ENCODE data around the gene THBD. TPM values are rescaled to one million over a fixed set of nuclear protein-coding genes. Genes with fewer than 3 reads are reported as not detected.

The THBD gene
- total RNA-seq, 1 experiment from 2014 or later: not detected

DNA sequence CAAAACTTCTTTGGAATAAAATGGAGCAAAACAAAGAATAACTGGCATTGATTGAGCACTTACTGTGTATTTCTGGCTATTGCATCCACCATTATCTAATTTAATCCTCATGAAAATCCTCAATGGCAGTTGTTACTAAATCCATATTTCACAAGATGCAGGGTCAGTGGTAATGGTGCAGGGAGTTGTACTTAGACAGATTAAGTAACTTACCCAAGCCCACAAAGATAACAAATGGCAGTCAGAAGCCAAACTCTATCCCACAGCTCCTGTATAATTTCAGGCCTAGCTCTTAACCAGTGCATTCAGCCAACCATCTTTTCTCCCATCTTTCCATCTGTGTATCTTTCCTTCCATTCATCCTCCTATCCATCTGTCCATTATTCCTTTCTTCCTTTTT is 43.7 kb downstream of the THBD start:
- no peaks in the 10 kb centered on the region for H3K27me3 Mint-ChIP-seq (ENCODE audit: unreplicated experiment)
- no TSS peak for BruUV-seq (replicated peaks)
- no peak overlapping the region for H3K27ac Mint-ChIP-seq (ENCODE audit: unreplicated experiment)
- no peak for TF ChIP-seq CTCF (IDR thresholded peaks at IDR 0.05; ENCODE audit: unreplicated experiment)
- no peaks in the 10 kb centered on the region for H3K9me3 Mint-ChIP-seq (ENCODE audit: low read depth, unreplicated experiment)
- no peak for DNase-seq
- H3K36me3 Mint-ChIP-seq (ENCODE audit: insufficient read depth, unreplicated experiment): no peaks in the 10 kb centered on the region
- H3K4me3 Mint-ChIP-seq (ENCODE audit: low read depth, unreplicated experiment): no peak overlapping the region
- CTCF ChIA-PET: interaction anchor here (0.6 kb wide), 1 partner anchor 92 kb away, joined by 3 read pairs; no protein-coding TSS in a partner anchor
- intact Hi-C loops (cut with micrococcal nuclease; ENCODE audit: unreplicated experiment): no loop called here
- no peaks in the 10 kb centered on the region for H3K4me1 Mint-ChIP-seq (ENCODE audit: low read depth, unreplicated experiment)

GRCh38 chr20:23003881-23004460 is 45.5 kb downstream of the THBD start:
- no peak for TF ChIP-seq CTCF (IDR thresholded peaks at IDR 0.05; ENCODE audit: unreplicated experiment)
- intact Hi-C loops (cut with micrococcal nuclease; ENCODE audit: unreplicated experiment): no loop called here
- H3K4me3 Mint-ChIP-seq (ENCODE audit: low read depth, unreplicated experiment): no peak overlapping the region
- no peaks in the 10 kb centered on the region for H3K4me1 Mint-ChIP-seq (ENCODE audit: low read depth, unreplicated experiment)
- DNase-seq: no peak
- no peaks in the 10 kb centered on the region for H3K9me3 Mint-ChIP-seq (ENCODE audit: low read depth, unreplicated experiment)
- no peaks in the 10 kb centered on the region for H3K27me3 Mint-ChIP-seq (ENCODE audit: unreplicated experiment)
- BruUV-seq (replicated peaks): no TSS peak
- CTCF ChIA-PET: no interaction called here
- no peaks in the 10 kb centered on the region for H3K36me3 Mint-ChIP-seq (ENCODE audit: insufficient read depth, unreplicated experiment)
- no peak overlapping the region for H3K27ac Mint-ChIP-seq (ENCODE audit: unreplicated experiment)

DNA sequence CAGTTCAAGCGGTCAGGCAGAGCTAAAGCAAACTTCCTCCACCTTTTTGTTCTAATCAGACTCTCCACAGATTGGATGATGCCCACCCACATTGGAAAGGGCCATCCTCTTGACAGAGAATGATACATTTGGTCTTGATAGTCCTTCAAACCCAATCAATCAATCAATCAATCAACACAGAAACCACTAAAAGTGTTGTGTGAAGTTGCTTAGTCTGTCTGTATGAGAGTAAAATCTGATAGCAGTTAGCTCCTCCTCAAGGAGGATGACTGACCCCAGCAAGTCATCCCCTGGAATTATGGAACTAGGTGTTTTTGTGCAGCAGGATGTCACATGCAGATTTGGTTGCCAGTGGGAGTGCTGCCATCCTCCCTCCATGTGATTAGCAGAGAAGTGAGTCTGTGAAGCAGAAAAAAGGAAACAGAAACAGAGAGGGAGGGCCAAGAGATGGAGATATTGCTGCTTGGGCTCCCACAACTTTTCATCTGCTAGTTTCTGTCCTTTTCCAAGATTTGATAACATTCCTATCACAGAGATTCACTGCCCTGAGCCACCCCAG is 46.3 kb downstream of the THBD start:
- no peak for DNase-seq
- CTCF ChIA-PET: no interaction called here
- no TSS peak for BruUV-seq (replicated peaks)
- no peaks in the 10 kb centered on the region for H3K9me3 Mint-ChIP-seq (ENCODE audit: low read depth, unreplicated experiment)
- no peaks in the 10 kb centered on the region for H3K27me3 Mint-ChIP-seq (ENCODE audit: unreplicated experiment)
- TF ChIP-seq CTCF (IDR thresholded peaks at IDR 0.05; ENCODE audit: unreplicated experiment): no peak
- intact Hi-C loops (cut with micrococcal nuclease; ENCODE audit: unreplicated experiment): no loop called here
- H3K4me1 Mint-ChIP-seq (ENCODE audit: low read depth, unreplicated experiment): no peaks in the 10 kb centered on the region
- H3K4me3 Mint-ChIP-seq (ENCODE audit: low read depth, unreplicated experiment): no peak overlapping the region
- H3K27ac Mint-ChIP-seq (ENCODE audit: unreplicated experiment): no peak overlapping the region
- no peaks in the 10 kb centered on the region for H3K36me3 Mint-ChIP-seq (ENCODE audit: insufficient read depth, unreplicated experiment)

- CTCF ChIA-PET: no interaction called here
- no peaks in the 10 kb centered on the region for H3K9me3 Mint-ChIP-seq (ENCODE audit: low read depth, unreplicated experiment)
- H3K27ac Mint-ChIP-seq (ENCODE audit: unreplicated experiment): no peak overlapping the region
- H3K36me3 Mint-ChIP-seq (ENCODE audit: insufficient read depth, unreplicated experiment): no peaks in the 10 kb centered on the region
- TF ChIP-seq CTCF (IDR thresholded peaks at IDR 0.05; ENCODE audit: unreplicated experiment): no peak
- DNase-seq: no peak
- no peaks in the 10 kb centered on the region for H3K27me3 Mint-ChIP-seq (ENCODE audit: unreplicated experiment)
- intact Hi-C loops (cut with micrococcal nuclease; ENCODE audit: unreplicated experiment): no loop called here
- no peak overlapping the region for H3K4me3 Mint-ChIP-seq (ENCODE audit: low read depth, unreplicated experiment)
- no peaks in the 10 kb centered on the region for H3K4me1 Mint-ChIP-seq (ENCODE audit: low read depth, unreplicated experiment)
- no TSS peak for BruUV-seq (replicated peaks)
Measured at GRCh38 chr20:23002276-23002675, 47.2 kb downstream of the THBD start.

Data from Calu3 (cell line).